Astrocyte of the cerebellum (primary cell): Measurements from ENCODE around the gene EMSY.

Source experiments
- DNase-seq: peaks from one replicate; pipeline ENCODE4 v3.0.0-alpha.2; 2011; ENCODE audit warnings: low read depth
- H3K4me3 ChIP-seq: 2 replicates; pipeline ENCODE4 v1.5.1; 2011; ENCODE audit warnings: mild to moderate bottlenecking, low read depth, low read length, moderate library complexity
- in situ Hi-C: cut with HindIII; loops from 2 replicates; pipeline ENCODE4 v1.10.0; 2017; ENCODE audit warnings: low sequenced_read_pairs
- TF ChIP-seq, protein P1 (sequence below): IDR thresholded peaks from 2 replicates; pipeline ENCODE4 v1.5.1; 2012; ENCODE audit warnings: low read length, low read depth, moderate library complexity, mild to moderate bottlenecking; ENCODE audit errors: missing control alignments

EMSY gene

DNA sequence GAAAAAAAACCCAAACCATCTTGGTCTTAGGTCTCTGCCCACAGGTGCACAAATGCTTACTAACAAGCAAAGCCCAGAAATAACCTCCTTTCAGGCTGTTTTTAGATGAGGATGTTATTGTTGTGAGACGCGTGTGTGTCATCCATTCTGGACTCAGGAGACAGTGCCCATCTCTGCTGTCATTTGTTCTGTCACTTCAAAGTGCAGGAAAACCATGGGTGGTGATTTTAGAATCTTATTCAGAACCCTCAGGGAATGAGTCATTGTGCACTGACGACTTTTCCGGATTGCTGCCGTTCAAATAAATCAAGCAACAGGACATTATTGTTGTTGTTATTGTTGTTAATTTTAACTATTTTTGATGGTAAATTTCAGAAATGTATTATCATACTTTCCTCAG, 115.4 kb downstream of the EMSY start:
- TF ChIP-seq, protein P1, sequence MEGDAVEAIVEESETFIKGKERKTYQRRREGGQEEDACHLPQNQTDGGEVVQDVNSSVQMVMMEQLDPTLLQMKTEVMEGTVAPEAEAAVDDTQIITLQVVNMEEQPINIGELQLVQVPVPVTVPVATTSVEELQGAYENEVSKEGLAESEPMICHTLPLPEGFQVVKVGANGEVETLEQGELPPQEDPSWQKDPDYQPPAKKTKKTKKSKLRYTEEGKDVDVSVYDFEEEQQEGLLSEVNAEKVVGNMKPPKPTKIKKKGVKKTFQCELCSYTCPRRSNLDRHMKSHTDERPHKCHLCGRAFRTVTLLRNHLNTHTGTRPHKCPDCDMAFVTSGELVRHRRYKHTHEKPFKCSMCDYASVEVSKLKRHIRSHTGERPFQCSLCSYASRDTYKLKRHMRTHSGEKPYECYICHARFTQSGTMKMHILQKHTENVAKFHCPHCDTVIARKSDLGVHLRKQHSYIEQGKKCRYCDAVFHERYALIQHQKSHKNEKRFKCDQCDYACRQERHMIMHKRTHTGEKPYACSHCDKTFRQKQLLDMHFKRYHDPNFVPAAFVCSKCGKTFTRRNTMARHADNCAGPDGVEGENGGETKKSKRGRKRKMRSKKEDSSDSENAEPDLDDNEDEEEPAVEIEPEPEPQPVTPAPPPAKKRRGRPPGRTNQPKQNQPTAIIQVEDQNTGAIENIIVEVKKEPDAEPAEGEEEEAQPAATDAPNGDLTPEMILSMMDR: no peak
- no peak for DNase-seq
- in situ Hi-C loops: no loop called here
- no peak overlapping the region for H3K4me3 ChIP-seq

DNA sequence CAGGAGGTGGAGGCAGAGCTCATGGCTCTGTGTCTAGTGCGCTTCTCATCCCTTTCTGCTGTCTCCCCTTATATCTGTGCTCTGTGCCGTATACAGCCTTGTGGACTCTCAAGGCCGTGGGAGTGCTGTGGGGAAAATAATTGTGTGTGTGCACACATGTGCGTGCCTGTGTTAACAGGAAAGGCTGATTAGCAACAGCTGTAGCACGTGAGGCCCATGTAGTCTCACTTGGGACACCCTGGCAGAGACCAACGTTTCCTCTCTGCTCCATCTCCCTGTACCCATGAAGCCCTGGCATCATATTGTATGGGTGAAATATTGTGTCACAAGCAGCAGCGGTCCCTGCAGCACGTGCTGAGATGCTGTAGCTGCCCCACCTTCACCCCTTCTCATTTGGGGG, 116.4 kb downstream of the EMSY start:
- H3K4me3 ChIP-seq: no peak overlapping the region
- no peak for DNase-seq
- TF ChIP-seq, protein P1: no peak
- in situ Hi-C loops: no loop called here

DNA sequence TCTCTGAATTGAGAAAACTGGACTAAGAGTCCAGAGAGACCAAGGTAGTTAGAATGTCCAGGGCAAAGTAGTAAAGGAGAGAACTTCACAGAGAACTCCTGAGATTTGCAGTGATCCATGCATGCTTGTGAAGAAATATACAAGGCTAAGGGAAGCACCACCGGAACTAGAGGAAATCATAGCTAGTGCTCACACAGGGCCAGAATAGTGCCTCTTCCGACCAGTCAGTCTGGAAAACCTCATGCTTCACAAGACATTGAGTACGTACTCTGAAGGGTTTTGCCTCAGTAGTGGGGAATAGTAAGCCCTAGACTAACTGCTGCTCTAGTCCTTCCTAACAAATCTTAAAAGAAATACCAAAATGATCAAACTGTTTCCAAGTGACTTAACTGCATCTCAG, 117.7 kb downstream of the EMSY start:
- TF ChIP-seq, protein P1: no peak
- H3K4me3 ChIP-seq: no peak overlapping the region
- in situ Hi-C loops: no loop called here
- DNase-seq: no peak

DNA sequence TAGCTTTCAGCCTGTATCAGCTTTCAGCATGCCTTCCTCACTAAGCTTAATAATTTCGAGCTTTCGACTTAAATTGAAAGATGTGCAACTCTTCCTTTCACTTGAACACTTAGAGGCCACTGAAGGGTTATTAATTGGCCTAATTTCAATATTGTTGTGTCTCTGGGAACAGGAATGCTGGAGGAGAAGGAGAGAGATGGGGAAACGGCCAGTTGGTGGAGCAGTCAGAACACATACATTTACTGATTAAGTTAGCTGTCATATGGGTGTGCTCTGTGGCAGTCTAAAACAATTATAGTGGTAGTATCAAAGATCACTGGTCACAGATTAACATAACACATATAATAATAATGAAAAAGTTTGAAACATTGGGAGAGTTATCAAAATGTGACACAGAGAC, 119.5 kb downstream of the EMSY start:
- in situ Hi-C loops: no loop called here
- no peak for DNase-seq

DNA sequence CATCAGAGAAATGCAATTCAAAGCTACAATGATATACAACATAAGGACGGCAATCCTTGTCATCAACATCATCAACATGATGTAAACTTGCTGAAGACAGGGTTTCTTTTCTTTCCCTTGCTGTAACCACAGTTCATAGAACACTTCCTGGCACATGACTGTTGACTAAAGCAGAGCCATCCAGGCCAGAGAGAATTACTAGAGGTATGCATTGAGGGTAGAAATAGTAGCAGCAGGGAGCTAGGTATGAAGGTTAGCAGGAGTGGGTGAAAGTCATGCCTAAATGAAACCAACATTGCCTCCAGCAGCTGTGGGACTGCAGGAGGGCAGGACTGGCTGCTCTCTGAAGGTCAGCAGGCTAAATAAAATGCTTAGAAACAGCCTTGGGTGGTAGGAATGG, 122.0 kb downstream of the EMSY start:
- no peak overlapping the region for H3K4me3 ChIP-seq
- no peak for DNase-seq
- in situ Hi-C loops: no loop called here
- TF ChIP-seq, protein P1: no peak

More for the DNA sequence above, 119.5 kb downstream of the EMSY start:
- TF ChIP-seq, protein P1: no peak
- H3K4me3 ChIP-seq: no peak overlapping the region

DNA sequence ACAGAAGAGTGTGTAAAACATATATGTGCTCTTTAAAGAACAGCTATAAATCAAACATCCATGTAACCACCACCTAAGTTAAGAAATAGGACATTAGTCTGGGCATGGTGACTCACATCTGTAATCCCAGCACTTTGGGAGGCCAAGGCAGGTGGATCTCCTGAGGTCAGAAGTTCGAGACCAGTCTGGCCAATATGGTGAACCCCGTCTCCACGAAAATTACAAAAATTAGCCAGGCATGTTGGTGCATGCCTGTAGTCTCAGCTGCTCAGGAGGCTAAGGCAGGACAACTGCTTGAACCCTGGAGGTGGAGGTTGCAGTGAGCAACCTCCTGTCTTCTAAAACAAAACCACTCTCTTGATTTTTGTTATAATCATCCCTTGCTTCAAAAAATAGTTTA, 122.4 kb downstream of the EMSY start:
- TF ChIP-seq, protein P1: no peak
- in situ Hi-C loops: no loop called here
- H3K4me3 ChIP-seq: no peak overlapping the region
- DNase-seq: no peak

DNA sequence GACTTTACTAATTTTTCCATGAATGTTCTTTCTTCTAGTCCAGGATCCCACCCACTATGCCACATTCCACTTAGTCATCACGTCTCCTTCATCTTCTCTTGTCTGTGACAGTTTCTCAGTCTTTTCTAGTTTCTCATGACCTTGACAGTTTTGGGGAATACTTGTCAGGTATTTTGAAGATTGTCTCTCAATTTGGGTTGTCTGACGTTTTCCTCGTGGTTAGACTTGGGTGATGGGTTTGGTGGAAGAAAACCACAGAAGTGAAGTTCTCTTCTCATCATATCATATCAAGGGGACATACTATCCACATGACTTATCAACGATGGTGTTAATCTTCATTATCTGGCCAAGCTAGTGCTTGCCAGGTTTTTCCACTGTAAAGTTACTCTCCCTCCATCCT, 123.3 kb downstream of the EMSY start:
- TF ChIP-seq, protein P1: no peak
- in situ Hi-C loops: no loop called here
- H3K4me3 ChIP-seq: no peak overlapping the region
- no peak for DNase-seq
